Colonic mucosa (tissue), 4 donors: ENCODE results near the gene JAZF1. TPM values are rescaled to one million over a fixed set of nuclear protein-coding genes. Genes with fewer than 3 reads are reported as not detected.

ENCODE experiments used
- DNase-seq: peaks from one replicate; pipeline ENCODE4 v3.0.0-alpha.2; 2020
- H3K27ac ChIP-seq: fragments of 200-600 bp; one replicate; pipeline ENCODE4 v1.8.0; 2021
- H3K27me3 ChIP-seq: fragments of 200-600 bp; one replicate; pipeline ENCODE4 v1.8.0; 2021
- H3K36me3 ChIP-seq: fragments of 200-600 bp; one replicate; pipeline ENCODE4 v1.8.0; 2021
- H3K4me1 ChIP-seq: fragments of 200-600 bp; one replicate; pipeline ENCODE4 v1.8.0; 2021; ENCODE audit warnings: mild to moderate bottlenecking
- H3K4me3 ChIP-seq: fragments of 200-600 bp; one replicate; pipeline ENCODE4 v1.8.0; 2021
- H3K9ac ChIP-seq, 2 donors: one replicate each; pipeline ENCODE4 v1.7.0; 2013; ENCODE audit warnings: control low read depth in 2 of 2, low read depth in 2 of 2, low read length in 2 of 2
- H3K9me3 ChIP-seq: fragments of 200-600 bp; one replicate; pipeline ENCODE4 v1.8.0; 2021
- CTCF ChIP-seq: fragments of 200-600 bp; IDR thresholded peaks from one replicate; pipeline ENCODE4 v1.8.0; 2022; ENCODE audit warnings: antibody characterized with exemption, mild to moderate bottlenecking
- intact Hi-C: fragments of 100-400 bp; cut with DNase I; formaldehyde crosslinking; loops from one replicate; pipeline ENCODE4 v1.14.1; 2022
- total RNA-seq, 2 donors: library from RNA; stranded (reverse); fragmentation: NEBNext Ultra II Directional in 1 of 2; extraction: Animal tissue kit (Norgen Biotek cat#: 25700) in 1 of 2; gene quantifications; one replicate each; pipeline ENCODE4 v1.2.1, GENCODE V29; 2021
- donor health status: healthy.
- donor health status: DM: no; HTN: no; CAD: no.
- donor health status: DM: no; HTN: no; CAD: no.

The JAZF1 gene
- total RNA-seq, 2 donors from 2014 or later, result 1.8 to 10.1 TPM

GRCh38 chr7:28112883-28113540 is 67.6 kb downstream of the JAZF1 start:
- no peaks in the 10 kb centered on the region for H3K27me3 ChIP-seq
- no peaks in the 10 kb centered on the region for H3K9me3 ChIP-seq
- intact Hi-C loops, result no loop called here
- DNase-seq, result no peak
- no peak for TF ChIP-seq CTCF
- H3K27ac ChIP-seq, result no peak overlapping the region
- no peaks in the 10 kb centered on the region for H3K36me3 ChIP-seq
- no peak overlapping the region for H3K9ac ChIP-seq
- no peak overlapping the region for H3K4me3 ChIP-seq
- H3K4me1 ChIP-seq, result no peaks in the 10 kb centered on the region

- intact Hi-C loops, result no loop called here
- H3K4me1 ChIP-seq, result no peaks in the 10 kb centered on the region
- H3K27me3 ChIP-seq, result no peaks in the 10 kb centered on the region
- H3K9ac ChIP-seq, result no peak overlapping the region
- H3K27ac ChIP-seq, result no peak overlapping the region
- H3K4me3 ChIP-seq, result no peak overlapping the region
- no peaks in the 10 kb centered on the region for H3K9me3 ChIP-seq
- H3K36me3 ChIP-seq, result no peaks in the 10 kb centered on the region
- no peak for TF ChIP-seq CTCF
- no peak for DNase-seq
Measured at GRCh38 chr7:28112467-28112866, 68.1 kb downstream of the JAZF1 start.

GRCh38 chr7:28112012-28112411 is 68.6 kb downstream of the JAZF1 start:
- intact Hi-C loops, result no loop called here
- Histone ChIP-seq H3K9ac (no peak overlapping the region), H3K36me3 (no peaks in the 10 kb centered on the region), H3K27me3 (no peaks in the 10 kb centered on the region), H3K4me1 (no peaks in the 10 kb centered on the region), H3K27ac (no peak overlapping the region), H3K4me3 (no peak overlapping the region), H3K9me3 (no peaks in the 10 kb centered on the region)
- DNase-seq, result no peak
- no peak for TF ChIP-seq CTCF

- no peak for DNase-seq
- Histone ChIP-seq H3K9ac (no peak overlapping the region), H3K36me3 (no peaks in the 10 kb centered on the region), H3K27ac (no peak overlapping the region), H3K9me3 (no peaks in the 10 kb centered on the region), H3K27me3 (no peaks in the 10 kb centered on the region), H3K4me3 (no peak overlapping the region), H3K4me1 (no peaks in the 10 kb centered on the region)
- no peak for TF ChIP-seq CTCF
- intact Hi-C loops, result no loop called here
Measured at GRCh38 chr7:28110427-28111012, 70.1 kb downstream of the JAZF1 start.

GRCh38 chr7:28108747-28109146 is 71.8 kb downstream of the JAZF1 start:
- no peak for DNase-seq
- no peak overlapping the region for H3K9ac ChIP-seq
- no peak for TF ChIP-seq CTCF
- no peaks in the 10 kb centered on the region for H3K9me3 ChIP-seq
- intact Hi-C loops, result no loop called here
- H3K27me3 ChIP-seq, result no peaks in the 10 kb centered on the region
- no peaks in the 10 kb centered on the region for H3K36me3 ChIP-seq
- H3K4me1 ChIP-seq, result no peaks in the 10 kb centered on the region
- no peak overlapping the region for H3K27ac ChIP-seq
- H3K4me3 ChIP-seq, result no peak overlapping the region
